GM21360 (cell line): ENCODE results near the gene ACSF3.
A peak's percentile ranks its signal among the peaks of the same experiment; 100 is the strongest.

Experiments used
- ATAC-seq: cut with Tn5 transposase; IDR thresholded peaks from one replicate; pipeline ENCODE4 v1.9.1; 2021; ENCODE audit warnings: mild to moderate bottlenecking, moderate library complexity; ENCODE audit not compliant: unreplicated experiment

Gene ACSF3

DNA sequence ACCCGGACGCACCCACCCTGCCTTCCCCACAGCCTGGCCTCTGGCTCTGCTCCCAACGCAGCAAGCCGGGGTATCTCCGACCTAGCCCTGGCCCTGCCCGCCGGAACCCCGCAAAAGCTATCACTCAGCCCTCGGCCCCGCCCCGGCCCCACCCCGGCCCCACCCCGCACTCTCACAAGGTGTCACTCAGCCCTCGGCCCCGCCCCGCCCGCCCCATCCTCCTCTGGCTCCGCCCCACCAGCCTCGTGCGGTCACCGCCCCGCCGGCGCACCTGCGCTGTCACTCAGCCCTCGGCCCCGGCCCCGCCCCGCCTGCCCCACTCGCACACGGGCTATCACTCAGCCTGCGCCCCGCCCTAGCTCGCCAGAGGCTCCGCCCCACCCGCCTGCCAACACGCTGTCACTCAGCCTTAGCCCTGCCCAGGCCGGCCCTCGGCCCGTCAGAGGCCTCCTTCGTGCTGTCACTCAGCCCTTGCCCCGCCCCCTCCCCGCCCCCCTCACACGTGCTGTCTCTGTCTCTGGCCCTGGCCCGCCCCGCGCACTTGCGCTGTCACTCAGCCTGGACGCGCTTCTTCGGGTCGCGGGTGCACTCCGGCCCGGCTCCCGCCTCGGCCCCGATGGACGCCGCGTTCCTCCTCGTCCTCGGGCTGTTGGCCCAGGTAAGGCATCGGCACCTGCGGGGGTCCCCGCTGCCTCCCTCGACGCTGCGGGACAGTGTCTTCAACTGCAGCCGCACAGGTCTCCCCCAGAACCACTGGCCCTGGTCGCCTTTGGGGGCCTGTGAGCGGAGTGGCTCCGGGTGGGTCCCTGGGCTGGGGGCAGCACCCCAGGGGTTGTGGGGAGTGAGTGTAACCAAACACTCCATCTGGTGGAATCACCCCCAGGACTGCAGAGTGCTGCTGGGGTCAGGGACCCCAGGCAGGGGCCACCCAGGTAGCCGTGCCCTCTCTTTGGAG is 77.8 kb downstream of the ACSF3 start, which contains the start of gene CDH15:
TSS of gene CDH15 (plus strand) at position 533 of the 955 bp plus-strand sequence. CDS start at position 617, 84 bp downstream.
- peak; percentile 87 for ATAC-seq

DNA sequence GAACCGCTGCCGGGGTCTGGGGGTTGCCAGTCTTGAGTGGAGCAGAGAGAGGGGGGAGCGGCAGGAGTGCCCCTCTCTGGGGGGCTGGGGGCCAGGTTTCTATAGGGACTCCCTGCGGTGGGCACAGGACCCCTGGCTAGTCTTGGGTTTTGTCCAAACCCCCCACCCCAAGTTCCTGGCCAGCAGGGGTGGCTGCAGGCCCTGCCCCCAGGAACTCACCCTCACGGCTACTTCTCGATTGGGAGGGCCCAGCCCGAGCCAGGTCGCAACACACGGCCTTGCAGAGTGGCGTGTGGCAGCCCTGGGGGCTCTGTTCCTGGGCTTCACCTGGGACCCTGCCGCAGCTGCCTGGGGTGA is 78.5 kb downstream of the ACSF3 start:
- no peak for ATAC-seq

DNA sequence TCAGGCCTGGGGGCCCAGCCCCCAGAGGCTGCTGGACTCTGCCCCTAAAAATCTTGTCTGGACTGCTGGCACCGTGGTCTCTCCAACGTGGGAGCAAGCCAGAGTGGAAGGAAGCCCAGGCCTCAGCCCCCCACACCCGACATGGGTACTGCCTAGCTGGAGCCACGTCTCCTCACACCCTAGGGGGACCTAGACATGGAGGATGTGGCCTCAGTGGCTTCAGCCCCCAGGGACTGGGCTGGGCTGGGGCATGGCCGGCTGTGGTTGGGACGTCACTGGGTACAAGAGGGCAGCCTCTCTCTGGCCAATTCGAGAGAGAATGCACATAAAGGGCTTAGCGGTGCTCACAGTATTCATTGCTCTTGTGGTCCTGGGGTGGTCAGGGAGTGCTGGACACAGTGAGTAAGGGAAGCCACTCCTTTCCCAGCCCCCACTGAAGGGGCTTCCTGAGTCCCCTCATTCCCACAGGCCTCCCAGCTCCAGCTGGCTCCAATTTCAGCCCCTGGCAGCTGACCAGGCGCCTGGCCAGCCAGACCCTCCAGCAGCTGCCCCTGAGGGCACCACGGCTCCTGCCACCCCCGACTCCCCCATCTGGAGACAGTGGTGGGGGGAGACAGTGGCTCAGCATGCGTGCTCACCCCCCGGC is 79.0 kb downstream of the ACSF3 start:
- ATAC-seq = no peak

DNA sequence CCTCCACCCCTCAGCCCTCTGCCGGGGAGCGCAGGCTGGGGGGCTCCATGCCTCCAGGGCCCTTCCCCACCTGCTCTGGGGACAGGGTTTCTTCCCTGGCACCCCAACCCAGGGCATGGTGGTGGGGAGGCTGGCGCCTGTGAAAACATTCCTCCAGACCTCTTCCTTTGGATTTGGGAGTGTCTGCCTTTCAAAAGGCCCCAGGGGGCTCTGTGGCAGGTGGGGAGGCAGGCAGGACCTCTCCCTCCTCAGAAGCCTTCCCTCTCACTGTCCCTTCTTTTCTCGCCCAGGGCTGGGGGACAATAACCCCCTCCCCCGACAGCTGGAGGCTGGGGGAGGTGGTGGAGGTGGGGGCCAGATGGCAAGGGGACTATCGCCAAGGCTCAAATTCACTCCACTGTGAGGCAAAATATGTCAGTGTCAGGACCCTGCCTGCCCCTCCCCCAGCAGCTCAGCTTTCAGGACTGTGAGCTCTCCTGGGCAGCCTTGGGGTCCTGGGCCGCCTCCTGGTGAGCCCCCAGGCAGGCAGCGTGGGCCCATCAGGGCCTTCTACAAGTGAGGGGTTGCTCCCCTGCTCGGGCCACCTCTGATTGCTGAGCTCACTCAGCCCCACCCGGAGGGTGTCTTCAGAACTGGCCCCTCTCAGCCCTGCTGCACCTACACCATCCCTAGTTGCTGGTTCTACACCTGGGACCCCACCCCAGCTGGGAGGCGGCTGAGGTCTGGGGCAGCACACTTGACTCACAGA is 79.7 kb downstream of the ACSF3 start:
- ATAC-seq = no peak

GRCh38 chr16:89174055-89174827 is 80.6 kb downstream of the ACSF3 start:
- no peak for ATAC-seq

DNA sequence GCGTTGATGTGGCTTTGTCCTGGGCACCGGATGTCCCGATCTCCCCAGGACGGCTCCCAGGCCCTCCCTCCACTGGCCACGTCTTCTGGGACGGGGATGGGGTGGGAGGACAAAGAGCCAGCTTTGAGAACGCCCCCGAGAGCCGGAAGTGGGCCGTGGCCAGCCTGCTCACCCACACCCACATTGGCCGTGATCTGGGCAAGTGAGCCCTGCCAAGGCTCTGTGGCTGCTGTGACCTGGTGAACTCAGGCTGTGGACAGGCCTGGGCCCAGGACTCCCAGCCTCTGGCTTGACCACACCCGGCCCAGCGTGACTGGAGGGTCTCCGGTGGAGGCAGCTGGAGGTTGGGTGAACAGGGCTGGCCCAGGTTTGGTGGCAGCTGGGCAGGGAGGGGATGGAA is 81.2 kb downstream of the ACSF3 start:
- ATAC-seq = no peak

DNA sequence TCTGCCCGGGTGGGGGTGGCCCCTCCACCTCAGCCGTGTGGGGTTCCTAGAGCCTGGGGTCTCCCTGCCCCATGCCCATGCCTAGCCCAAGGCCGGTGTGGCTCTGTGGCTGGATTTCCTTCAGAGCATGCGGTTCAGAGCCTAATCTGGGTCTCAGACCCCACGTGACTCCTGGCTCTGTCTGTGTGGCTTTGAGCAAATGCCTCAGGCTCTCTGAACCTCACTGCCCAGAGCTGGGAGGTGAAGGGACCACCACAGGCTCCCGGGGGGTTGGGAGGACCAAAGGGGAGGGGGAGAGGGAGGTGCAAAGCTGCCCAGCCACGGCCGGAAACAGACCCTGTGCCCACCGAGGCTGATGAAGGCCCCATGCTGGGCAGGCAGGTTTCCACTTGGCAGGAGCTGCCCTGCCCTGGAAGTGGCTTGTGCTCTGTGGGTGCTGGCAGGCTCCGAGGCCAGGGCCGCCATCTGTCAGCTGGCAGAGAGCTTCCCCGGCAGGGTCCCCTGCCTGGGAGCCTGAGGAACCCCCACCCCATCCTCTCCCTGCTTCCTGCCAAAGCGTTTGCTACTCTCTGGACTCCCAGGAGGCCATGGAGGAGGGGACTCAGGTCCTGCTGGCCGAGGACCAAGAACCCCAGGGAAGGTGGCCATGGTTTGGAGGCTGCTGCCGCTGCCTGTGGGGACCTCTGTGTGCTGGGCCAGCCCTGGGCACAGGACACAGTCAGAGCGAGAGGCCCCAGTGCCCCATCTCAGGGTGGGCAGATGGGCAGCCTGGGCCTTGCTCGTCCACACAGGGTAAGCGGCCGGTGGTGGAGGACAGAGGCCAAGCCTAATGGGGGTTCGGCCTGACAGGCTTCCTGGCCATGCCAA is 81.9 kb downstream of the ACSF3 start:
- ATAC-seq = no peak

DNA sequence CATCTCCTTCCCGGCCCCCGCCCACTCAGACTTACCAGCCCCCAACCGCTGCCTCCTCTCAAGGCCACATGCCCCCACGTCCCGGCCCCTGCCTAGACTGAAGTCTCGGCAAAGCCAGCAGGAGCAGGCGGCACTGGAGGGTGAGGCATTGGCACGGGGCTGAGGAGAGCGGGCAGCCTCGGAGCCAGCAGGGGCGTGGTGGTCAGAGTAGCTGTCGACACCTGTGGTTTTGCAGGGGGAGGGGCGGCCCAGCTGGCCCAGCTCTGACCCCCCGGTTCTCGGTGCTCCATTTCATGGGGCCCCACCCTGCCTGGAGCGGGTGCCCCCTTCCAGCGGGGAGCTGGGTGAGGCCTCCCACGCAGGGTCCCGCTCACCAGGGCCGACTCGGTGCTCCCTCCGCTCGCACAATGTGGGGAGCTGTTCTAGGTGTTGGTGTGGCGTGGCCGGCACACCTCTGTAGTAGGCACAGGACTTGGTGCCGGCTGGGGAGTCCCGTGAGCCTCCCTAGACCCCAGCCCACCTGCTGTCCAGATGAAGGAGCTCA is 82.6 kb downstream of the ACSF3 start:
- no peak for ATAC-seq

- no peak for ATAC-seq
Observed at GRCh38 chr16:89176717-89177116, 83.1 kb downstream of the ACSF3 start.

DNA sequence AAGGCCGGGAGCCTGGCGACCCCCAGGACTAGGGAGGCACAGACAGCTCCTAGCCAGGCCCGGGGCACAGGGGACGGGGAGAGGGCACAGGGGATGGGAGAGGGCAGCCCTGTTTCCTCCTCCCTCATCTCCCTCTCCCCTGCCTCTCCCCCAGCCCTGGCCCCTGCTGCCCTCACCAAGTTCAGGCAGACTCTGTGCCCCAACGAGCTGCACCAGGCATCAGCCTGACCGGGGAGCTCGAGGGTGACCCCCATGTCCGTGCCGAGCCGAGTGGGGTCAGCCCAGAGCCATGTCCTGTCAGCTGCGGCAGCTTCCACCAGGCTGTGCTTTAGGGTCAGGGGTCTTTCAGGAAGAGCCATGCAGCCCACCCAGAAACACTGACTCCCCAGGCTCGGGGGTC is 83.8 kb downstream of the ACSF3 start:
- no peak for ATAC-seq

DNA sequence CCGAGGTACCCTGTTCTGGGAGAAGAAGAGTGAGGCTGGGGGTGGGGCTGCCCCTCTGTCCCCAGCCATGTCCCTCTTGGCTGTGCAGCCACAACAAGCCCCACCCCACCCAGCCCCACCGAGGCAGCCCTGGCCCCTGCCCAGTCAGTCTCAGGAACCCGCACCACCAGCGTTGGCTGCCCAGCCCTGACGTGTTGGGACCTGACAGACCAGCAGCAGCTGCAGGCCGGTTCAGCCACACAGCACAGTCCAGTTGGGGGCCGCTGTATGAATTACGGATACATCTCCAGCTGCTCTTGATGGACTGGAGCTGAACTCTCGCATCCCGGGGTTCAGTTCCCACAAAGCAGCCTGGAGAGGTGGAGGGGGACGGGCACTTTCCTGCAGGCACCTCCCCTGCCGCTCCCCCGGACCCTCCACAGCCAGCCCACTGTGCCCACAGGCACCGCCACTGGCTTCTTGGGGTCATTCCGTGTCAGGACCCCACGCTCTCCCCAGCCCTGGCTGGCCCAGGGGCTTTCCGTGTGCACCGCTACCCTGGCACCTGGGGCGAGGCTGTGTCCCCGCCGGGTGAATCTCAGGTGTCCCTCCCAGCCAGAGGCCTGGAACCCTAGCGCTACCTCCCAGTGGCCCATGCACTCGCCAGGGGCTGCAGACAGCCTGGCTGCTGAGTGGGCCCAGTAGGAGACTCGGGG is 84.9 kb downstream of the ACSF3 start:
- no peak for ATAC-seq

DNA sequence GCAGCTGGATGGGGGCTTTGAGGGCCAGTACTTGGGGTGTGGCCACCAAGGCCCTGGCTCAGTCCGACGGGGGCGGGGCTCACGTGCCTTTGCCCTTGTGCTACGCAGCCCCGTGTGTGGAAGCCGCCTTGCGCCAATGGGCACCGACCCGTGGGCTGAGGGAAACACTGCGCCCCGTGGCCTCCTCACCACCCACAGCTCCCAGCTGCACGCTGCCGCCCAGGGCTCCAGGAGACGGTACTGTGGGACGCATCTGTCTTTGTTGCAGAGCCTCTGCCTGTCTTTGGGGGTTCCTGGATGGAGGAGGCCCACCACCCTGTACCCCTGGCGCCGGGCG is 85.5 kb downstream of the ACSF3 start:
- no peak for ATAC-seq

GRCh38 chr16:89179656-89180315 is 86.1 kb downstream of the ACSF3 start:
- no peak for ATAC-seq

- ATAC-seq = no peak
Observed at GRCh38 chr16:89183463-89183862, 89.8 kb downstream of the ACSF3 start.

- no peak for ATAC-seq
Observed at GRCh38 chr16:89183975-89184676, 90.5 kb downstream of the ACSF3 start.

- no peak for ATAC-seq
Observed at GRCh38 chr16:89184677-89184932, 91.0 kb downstream of the ACSF3 start.

DNA sequence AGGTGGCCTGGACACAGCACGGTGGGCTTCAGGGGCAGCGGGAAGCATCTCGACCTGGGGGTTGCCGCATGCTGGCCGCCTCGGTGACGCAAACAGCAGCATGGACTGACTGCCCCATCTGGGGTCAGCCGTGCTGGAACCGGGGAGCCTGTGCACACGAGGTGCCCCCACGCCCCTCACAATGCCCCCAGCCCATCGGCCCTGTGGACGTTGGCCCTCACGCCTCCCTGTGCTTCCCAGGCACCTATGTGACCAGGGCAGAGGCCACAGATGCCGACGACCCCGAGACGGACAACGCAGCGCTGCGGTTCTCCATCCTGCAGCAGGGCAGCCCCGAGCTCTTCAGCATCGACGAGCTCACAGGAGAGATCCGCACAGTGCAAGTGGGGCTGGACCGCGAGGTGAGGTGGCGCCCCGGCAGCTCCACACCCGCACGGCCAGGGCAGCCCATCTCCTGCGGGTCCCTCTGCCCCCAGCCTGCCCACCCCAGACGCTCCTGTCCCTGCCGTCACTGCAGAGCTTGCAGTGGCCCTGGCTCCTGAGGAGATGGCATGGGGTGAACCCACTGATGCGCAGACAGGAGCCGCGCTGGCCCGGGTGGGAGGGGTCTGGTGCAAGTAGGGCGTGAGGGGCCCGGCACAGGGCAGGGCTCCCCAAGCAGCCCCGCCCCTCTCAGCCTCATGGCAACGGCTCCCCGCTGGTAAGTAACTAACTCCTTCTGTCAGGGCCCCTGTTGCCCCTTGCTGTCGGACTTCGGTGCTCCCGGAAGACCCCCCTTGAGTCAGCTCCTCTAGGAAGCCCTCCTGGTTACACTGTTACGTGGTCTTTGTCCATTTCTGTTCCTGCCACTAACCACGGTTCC is 91.5 kb downstream of the ACSF3 start:
- ATAC-seq = no peak
